NCI-H524 (cell line): Measurements from ENCODE around the gene TYW3.
"Not testable (repeated sequence)": the region's sequence is repeated elsewhere in the genome, so short reads cannot be mapped to it uniquely, and the experiment has no call there.

Experiments
- DNase-seq, 2 experiments: peaks; one replicate each; lab custom pipeline; 2025; lab: John Stamatoyannopoulos, UW

Gene TYW3

DNA sequence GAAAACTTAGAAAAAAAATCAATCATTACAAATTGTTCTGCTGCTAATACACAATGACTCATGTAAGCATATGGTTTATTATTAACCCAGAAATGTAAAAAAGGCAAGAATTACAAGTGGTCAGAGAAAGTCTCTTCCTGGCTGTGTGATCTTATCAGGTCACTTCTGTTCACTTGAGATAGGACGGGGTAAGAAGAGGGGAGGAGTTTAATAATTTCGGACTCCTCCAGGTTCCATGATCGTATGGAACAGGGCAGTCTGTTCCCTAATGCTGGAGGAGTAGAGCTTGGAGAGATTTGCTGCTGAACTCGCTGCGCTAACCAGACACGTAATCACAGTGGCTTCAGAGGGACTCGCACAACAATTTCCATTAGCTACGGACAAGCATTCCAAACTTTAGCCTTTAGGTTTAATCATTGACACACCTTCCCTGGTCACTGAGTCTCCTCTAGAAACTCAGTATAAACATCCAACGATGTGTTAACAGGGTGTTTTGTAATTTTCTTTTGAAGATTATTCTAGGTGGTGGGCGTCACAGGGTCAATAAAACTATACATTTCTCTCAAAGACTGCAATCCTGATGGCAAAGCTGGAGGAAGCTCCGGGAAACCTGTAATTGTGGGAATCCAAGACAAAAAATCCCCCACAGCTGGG lies 1.4 kb upstream of the TYW3 start:
- no peak for DNase-seq

DNA sequence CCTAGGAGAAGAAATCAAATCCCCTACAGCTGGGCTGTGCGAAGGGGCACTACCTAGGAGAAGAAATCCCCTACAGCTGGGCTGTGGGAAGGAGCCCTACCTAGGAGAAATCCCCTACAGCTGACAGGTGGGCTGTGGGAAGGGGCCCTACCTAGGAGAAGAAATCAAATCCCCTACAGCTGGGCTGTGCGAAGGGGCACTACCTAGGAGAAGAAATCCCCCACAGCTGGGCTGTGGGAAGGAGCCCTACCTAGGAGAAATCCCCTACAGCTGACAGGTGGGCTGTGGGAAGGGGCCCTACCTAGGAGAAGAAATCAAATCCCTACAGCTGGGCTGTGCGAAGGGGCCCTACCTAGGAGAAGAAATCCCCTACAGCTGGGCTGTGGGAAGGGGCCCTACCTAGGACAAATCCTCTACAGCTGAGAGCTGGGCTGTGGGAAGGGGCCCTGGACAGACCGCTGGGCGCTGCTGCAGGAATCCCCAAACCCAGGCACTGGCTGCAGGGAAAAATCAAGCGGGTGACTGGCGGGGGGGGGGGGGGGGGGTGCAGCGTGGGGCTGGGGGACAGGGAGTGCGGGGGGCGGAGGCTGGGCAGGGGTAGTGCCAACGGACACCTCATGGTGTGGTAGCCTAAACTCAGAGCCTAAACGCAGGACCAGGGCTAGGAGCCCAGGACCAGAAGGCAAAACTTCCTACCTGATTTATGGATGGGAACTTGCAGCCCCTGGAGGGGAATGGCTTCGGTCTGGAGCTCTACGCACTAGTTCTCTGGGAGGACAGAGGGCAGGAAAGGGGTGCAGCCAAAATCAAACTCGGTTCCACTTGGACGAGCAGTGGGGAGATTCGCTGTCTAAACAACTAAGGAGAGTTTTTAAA lies 643 bp upstream of the TYW3 start:
- DNase-seq: peak in 1 of 2 experiments; percentile 30

DNA sequence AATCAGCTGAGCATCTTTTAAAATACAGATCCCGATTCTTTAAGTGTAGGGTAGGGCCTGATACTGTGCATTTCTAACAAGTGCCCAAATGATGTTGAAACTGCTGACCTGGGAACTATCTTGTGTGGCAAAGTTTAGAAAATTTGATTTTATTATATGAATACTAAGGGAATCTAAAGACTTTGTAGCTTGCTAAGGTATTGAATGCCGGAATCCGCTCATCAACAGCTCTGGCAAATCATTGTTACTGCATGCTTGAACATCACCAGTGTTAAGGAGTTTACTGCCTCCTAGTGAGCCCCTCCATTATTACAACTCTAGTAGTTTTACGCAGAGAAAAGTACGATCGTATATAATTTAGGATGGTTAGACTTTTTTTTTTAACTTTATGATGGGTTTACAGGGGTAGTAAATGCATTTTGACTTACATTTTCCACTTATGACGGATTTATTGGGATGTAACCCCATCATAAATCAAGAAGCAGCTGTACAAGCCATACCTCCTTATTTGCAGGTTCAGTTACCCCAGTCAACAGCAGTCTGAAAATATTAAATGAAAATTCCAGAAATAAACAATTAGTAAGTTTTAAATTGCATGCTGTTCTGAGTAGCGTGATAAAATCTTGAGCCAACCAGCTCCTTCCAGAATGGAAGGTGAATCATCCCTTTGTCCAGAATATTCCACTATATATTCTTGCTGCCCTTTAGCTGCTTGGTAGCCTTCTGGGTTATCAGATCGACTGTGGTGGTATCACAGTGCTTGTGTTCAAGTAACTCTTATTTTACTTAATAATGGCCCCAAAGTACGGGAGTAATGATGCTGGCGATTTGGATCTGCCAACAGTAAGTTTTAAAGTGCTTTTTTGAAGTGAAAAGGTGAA lies 892 bp downstream of the TYW3 start:
- DNase-seq: peak; percentile 46 to 78

DNA sequence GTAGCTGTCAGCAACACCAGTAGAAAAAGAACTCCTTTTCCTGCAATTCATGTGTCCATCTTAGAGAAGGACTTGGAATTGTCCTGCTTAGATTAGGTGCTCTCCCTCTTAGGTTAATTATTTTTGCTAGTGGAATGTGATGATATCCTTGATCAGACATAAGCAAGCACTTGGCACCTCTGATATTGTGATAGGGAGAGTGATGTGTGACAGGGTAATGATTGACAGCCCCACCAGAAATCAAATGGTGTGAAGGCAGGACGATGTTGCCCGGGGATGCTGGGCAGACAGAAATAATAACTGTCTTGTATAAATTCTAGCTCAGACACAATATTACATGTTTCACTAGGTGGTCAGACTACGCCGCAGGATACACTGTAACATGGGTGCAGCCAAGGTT lies 4.4 kb downstream of the TYW3 start:
- DNase-seq: no peak

DNA sequence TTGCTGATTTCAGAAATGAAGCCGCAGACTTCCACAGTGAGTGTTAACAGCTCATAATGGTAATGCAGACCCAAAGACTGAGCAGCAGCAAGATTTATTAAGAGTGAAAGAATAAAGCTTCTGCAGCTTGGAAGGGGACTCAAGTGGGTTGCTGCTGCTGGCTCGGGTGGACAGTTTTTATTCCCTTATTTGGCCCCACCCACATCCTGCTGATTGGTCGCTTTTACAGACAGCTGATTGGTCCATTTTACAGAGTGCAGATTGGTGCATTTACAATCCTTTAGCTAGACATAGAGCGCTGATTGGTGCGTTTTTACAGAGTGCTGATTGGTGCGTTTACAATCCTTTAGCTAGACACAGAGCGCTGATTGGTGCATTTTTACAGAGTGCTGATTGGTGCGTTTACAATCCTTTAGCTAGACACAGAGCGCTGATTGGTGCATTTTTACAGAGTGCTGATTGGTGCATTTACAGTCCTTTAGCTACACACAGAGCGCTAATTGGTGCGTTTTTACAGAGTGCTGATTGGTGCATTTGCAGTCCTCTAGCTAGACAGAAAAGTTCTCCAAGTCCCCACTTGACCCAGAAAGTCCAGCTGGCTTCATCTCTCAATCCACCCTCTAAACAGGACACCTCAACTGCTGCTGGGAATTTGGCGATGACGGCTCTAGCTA lies 7.5 kb downstream of the TYW3 start:
- DNase-seq: not testable (repeated sequence)

DNA sequence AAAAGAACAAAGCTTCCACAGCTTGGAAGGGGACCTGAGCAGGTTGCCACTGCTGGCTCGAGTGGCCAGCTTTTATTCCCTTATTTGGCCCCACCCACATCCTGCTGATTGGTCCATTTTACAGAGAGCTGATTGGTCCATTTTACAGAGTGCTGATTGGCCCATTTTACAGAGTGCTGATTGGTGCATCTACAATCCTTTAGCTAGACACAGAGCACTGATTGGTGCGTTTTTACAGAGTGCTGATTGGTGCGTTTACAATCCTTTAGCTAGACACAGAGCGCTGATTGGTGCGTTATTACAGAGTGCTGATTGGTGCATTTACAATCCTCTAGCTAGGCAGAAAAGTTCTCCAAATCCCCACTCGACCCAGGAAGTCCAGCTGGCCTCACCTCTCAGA lies 12.3 kb downstream of the TYW3 start:
- not testable (repeated sequence) for DNase-seq

DNA sequence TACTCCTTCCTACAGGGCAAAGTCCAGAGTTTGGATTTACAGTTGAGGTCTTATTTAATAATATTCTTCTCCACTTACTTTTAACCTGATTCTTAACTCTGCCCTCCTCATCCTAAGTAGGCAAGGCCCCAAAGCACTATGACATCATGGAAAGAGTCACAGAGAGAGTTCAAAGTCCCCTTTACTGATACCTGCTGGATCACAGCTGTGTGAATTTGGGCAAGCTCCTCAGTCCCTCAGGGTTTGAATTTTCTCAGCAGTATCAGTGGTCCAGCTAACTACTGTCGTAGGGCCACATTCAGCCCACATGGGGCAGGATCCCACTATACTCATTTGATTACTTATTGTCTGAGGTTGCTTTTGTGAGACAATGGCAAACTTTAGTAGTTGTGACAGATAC lies 16.0 kb downstream of the TYW3 start:
- DNase-seq: no peak

DNA sequence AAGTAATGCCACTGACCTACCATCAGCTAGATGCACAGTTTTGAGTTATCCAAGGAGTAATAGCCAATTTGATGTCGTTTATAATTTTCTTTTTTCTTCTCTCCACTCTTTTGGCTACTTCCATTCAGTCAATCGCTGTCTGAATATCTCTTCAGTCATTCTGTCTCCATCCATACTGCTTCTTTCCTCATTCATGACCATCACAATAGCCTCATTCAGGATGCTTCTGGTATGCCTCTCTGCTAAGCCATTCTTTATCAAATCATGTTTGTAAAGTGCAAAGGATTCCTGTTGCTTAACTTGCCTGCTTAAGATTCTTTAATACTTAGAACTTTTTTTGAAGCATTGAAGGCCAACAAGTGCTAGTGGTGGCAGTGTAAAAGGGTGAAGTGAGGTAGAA lies 20.2 kb downstream of the TYW3 start:
- DNase-seq: no peak

DNA sequence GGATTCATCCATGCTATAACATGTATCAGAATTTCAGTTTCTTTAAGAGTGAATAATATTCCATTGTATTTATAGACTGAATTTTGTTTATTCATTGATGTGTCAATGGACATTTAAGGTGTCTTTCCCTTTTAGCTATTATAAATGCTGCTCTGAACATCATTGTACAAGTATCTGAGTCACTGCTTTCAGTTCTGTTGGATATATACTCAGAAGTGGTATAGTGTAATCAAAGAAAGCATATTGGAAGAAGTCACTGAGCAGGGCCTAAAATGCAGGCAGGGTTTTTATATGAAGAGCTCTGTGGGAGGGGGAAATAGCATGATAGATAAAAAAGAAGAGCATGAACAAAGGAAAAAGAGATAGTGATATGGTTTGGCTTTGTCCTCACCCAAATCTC lies 22.5 kb downstream of the TYW3 start:
- no peak for DNase-seq

DNA sequence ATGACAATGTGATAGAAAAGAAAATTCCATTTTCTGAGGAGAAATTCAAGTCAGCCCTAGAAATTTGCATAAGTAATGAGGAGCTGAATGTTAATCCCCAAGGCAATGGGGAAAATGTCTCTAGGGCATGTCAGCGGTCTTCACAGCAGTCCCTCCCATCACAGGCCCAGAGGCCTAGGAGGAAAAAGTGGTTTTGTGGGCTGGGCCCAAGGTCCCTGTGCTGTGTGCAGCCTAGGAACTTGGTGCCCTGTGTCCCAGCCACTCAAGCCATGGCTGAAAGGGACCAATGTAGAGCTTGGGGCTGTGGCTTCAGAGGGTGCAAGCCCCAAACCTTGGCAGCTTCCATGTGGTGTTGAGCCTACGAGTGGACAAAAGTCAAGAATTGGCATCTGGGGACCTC lies 23.7 kb downstream of the TYW3 start:
- not testable (repeated sequence) for DNase-seq

DNA sequence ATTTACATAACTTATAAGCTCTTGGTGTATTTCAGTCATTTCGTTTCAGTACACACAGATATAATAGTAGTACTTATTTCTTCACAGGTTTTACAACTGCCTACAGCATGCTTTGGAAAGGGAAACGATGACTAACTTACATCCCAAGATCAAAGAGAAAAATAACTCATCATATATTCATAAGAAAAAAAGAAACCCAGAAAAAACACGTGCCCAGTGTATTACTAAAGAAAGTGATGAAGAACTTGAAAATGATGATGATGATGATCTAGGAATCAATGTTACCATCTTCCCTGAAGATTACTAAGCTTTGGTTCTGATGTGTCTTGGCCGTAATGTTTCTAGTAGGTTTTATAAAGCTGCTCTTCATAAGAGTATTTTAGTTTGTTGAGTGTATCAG lies 30.9 kb downstream of the TYW3 start:
- no peak for DNase-seq

DNA sequence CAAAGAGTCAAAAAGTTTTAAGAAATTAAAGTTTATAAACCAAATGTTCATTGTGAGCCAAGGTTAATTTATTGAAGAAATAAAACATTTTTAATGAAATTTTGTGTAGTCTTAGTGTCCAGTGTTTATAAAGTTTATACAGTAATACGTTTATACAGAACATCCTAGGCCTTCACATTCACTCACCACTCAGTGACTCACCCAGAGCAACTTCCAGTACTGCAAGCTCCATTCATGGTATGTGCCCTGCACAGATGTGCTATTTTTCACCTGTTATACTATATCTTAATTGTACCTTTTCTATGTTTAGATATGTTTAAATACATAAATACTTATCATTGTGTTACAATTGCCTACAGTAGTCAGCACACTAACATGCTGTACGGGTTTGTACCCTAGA lies 33.6 kb downstream of the TYW3 start:
- no peak for DNase-seq

DNA sequence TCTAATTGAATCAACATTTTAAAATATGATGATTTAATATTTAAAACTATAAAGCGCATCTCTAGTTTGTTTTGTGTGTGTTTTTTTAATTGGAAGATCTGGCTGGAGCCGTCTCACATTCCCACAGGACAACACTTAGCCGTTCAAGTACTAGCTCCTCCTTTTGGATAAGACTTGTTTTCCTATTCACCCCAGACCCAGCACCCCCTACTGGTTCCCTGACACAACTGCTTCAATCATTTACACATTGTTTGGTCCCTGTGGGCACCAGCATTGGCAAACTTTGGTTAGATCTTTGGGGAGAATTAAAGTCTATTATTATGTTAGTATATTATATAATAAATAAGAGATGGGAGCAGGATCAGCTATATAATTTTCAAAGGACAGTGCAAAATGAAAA lies 34.5 kb downstream of the TYW3 start:
- DNase-seq: peak in 1 of 2 experiments; percentile 26

DNA sequence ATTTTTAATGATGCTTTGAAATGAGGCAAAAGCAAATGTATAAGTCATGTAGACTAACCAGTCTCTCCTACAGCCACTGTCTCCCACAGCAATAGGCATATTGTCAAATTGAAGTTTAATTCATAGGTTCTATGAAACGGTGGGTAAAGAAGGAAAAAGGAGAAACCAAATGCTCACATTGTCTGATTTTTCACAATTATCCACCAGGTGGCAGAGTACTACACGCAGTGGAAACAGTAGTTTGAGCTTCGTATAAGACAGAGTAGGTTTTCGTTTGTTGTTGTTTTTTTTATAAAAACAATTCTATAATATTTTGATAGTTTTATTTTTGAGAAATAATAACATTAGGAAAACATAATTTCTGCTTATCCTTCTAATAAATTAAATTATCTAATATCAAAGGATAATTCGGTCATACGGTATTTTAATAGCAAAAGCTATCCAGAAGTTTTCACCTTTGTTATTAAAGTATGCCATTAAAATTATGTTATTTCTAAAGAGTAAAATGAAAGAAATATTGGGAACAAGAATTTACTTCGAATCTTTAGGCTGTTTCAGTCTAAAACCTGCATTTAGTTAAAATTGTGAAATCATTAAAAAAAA lies 39.1 kb downstream of the TYW3 start:
- DNase-seq: peak; percentile 42 to 47

DNA sequence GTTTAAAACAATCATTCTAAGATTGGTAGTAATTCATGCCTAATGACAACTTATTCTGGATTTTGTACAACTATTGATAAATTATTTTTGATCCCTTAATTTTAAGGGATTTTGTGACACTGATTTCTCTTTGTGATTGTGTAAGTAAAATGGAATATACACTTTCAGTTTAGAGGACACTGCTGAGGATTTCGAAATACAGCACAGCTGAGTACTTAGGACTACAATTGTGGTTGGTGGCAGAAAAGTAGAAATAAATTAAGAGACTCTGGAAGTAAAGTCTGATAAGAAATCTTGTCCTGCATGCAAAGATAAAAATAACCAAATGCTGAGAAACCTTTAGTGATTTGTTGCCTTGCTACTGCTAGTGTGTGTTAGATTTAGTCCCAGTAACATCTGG lies 40.0 kb downstream of the TYW3 start:
- no peak for DNase-seq

DNA sequence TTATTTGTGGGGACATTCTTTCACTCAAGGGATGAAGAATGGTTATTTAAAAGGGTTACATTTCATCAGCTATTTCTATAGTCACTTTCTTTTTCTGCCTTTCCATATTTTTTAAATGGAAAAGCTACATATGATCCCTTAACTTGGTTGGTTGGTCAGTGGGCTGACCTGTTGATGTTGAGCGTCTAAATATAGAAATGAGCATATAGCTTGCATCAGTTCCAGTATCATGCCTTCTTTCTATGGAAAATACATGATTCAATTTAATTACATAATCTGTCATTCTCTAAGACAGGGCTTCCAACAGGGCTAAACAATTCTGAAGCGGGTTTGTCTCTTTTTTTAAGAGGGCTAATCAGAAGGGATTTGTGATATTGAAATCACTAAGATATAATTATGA lies 40.6 kb downstream of the TYW3 start:
- no peak for DNase-seq

DNA sequence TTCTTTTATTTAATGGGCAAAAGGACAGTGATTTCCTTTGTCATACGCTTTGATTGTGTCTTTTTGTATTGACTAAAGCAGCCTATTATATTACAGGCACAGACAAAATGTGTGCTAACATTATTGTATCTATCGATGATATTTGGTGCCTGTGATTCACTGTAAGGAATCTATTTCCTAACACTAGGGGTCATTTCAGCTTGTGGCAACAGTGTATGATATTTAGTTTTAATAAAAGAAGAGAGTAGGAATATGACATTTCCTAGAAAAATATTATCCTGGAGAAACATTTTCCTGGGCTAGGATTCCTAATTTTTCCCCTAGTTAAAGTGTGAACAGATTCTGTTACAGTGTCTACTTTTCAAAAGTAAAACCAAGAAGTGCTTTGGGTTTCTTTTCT lies 42.8 kb downstream of the TYW3 start:
- peak in 1 of 2 experiments; percentile 15 for DNase-seq

DNA sequence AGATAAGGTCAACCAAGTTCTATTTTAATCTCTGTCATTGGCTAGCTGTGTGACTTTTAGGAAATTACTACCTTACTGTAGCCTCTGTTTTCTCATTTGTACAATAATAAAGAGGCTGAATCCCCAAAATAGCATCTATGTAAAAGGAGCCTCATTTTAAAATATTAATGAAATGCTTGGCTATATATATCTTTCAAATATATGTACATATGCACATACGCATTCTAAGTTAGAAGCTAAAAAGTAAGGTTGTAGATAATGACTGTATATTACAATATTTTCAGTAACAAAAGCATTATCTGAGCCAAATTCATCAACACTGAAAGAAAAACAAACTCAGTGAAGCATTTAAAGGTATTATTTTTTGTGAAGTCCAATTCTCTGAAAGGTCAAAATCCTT lies 44.6 kb downstream of the TYW3 start:
- DNase-seq: no peak

DNA sequence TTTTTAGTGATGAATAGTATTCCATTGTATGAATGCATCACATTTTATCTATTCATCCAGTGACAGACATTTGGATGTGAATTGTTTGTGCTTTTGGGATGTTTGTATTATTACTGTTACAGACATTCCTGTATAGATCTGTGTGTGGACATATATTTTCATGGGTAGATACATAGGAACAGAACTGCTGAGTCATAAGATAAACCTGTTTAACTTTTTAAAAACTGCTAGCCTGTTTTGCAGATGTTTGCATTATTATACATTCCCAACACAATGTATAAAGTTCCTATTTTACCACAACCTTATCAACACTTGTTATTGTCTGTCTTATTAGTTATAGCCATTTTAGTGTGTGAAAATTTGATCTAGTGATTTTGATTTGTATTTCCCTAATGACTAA lies 46.8 kb downstream of the TYW3 start:
- no peak for DNase-seq

DNA sequence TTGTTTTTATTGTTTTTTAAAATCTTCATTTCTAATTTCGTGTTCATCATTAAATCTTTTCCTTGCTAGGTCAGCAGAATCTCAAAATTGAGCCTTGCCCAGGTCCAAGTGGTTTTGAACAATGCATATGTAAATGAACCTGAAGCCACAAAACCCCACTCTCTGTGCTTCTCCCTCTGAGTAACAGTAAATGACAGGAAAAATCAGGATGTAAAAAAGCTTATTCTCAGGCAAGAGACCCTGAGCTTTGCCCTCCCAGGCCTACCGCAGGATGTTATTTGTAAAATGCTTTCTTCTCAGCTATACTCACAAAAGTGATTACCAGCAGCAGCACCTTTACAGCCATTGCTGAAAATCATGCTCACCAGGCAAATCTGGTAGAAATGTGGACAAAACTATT lies 47.6 kb downstream of the TYW3 start:
- no peak for DNase-seq

DNA sequence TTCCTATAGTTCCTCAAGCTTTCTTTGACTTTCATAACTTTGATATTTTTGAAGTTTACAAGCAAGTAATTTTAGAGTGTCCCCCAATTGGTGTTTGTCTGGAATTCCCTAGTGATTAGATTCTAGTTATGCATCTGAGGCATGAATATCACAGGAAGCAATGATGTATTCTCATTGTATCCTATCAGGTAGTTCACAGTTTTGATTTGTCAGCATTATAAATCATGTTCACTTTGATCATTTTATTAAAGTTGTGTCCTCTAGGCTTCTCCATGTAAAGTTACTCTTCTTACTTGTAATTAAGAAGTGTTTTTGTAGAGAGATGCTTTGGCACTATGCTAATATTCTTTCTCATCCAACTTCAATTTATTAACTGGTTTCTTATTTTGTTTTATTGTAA lies 53.0 kb downstream of the TYW3 start:
- no peak for DNase-seq

DNA sequence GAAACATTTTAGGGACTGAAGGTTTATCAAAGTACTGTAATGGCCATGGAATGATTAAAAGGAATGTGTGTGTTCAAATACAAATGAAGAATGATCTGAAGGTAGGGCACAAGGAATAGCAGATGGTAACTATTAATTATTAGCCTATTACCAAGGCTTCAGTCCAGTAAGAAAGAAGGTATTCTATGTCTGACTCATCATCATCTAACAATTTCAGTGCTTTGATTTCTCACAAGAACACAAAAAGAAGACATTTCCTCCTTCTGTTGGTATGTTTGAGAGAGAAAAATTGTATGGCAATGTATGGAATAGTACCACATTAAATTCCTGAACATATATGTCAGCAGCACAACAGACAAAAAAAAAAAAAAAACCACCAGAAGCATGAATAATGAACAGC lies 57.5 kb downstream of the TYW3 start:
- no peak for DNase-seq
